HG03135 (cell line): ENCODE measurements around the gene EIF4B.

Experiments
- ATAC-seq: cut with Tn5 transposase; IDR thresholded peaks from one replicate; pipeline ENCODE4 v1.9.1; 2021; ENCODE audit warnings: mild to moderate bottlenecking, moderate library complexity; ENCODE audit not compliant: unreplicated experiment

The EIF4B gene

GRCh38 chr12:53056901-53057300 lies 50.6 kb downstream of the EIF4B start:
- no peak for ATAC-seq

GRCh38 chr12:53057816-53058500 lies 51.7 kb downstream of the EIF4B start:
- ATAC-seq: no peak

- ATAC-seq: no peak
Observed at GRCh38 chr12:53058674-53059433, 52.6 kb downstream of the EIF4B start.

- ATAC-seq: no peak
Observed at GRCh38 chr12:53059434-53060063, 53.3 kb downstream of the EIF4B start.

GRCh38 chr12:53060064-53060720 lies 53.9 kb downstream of the EIF4B start:
- no peak for ATAC-seq

GRCh38 chr12:53060721-53061276 lies 54.5 kb downstream of the EIF4B start:
- no peak for ATAC-seq

- no peak for ATAC-seq
Observed at GRCh38 chr12:53061404-53062010, 55.3 kb downstream of the EIF4B start.

GRCh38 chr12:53062011-53062961 lies 56.0 kb downstream of the EIF4B start:
- no peak for ATAC-seq

- no peak for ATAC-seq
Observed at GRCh38 chr12:53062977-53063707, 56.9 kb downstream of the EIF4B start.

GRCh38 chr12:53063708-53064612 lies 57.7 kb downstream of the EIF4B start:
- no peak for ATAC-seq

- ATAC-seq: no peak
Observed at GRCh38 chr12:53064613-53065436, 58.6 kb downstream of the EIF4B start.

GRCh38 chr12:53065470-53065869 lies 59.2 kb downstream of the EIF4B start:
- no peak for ATAC-seq

GRCh38 chr12:53065975-53066931 lies 60.0 kb downstream of the EIF4B start:
- no peak for ATAC-seq

- ATAC-seq: no peak
Observed at GRCh38 chr12:53067074-53067992, 61.1 kb downstream of the EIF4B start.
